Heart right ventricle (tissue), 16 donors: ENCODE data around the gene FPGS. TPM values are rescaled to one million over a fixed set of nuclear protein-coding genes. Genes with fewer than 3 reads are reported as not detected.

Source experiments
- ATAC-seq, 8 donors: fragments of 200-7000 bp; cut with Tn5 transposase; one replicate each; pipeline ENCODE4 v1.9.1; 2020; ENCODE audit warnings: mild to moderate bottlenecking in 8 of 8, moderate library complexity in 8 of 8, moderate number of reproducible peaks in 1 of 8
- DNase-seq, 2 donors: peaks; one replicate each; pipeline ENCODE4 v3.0.0-alpha.2; 2020
- H3K27ac ChIP-seq, 10 donors: fragments of 200-600 bp; sonication (generic) in 2 of 10; one replicate each; pipeline versions ENCODE4 v1.5.0 to v1.8.0; 2020 to 2022; ENCODE audit warnings: mild to moderate bottlenecking in 3 of 10
- H3K27me3 ChIP-seq, 7 donors: fragments of 200-600 bp; one replicate each; pipeline ENCODE4 v1.8.0; 2021 to 2022; ENCODE audit warnings: mild to moderate bottlenecking in 2 of 7
- H3K36me3 ChIP-seq, 9 donors: fragments of 200-600 bp; sonication (generic) in 1 of 9; one replicate each; pipeline versions ENCODE4 v1.5.0 to v1.8.0; 2020 to 2022; ENCODE audit warnings: mild to moderate bottlenecking in 2 of 9
- H3K4me1 ChIP-seq, 9 donors: fragments of 200-600 bp; sonication (generic) in 1 of 9; one replicate each; pipeline versions ENCODE4 v1.5.0 to v1.8.0; 2020 to 2022; ENCODE audit warnings: mild to moderate bottlenecking in 4 of 9
- H3K4me3 ChIP-seq, 10 donors: fragments of 200-600 bp; sonication (generic) in 2 of 10; one replicate each; pipeline versions ENCODE4 v1.5.0 to v1.8.0; 2020 to 2022; ENCODE audit warnings: mild to moderate bottlenecking in 7 of 10, moderate library complexity in 2 of 10
- H3K9me3 ChIP-seq, 11 donors: fragments of 200-600 bp in 10 of 11; sonication (generic) in 2 of 11; one replicate each; pipeline versions ENCODE4 v1.5.0 to v1.8.0; 2013 to 2022; ENCODE audit warnings: mild to moderate bottlenecking in 2 of 11, control low read depth in 1 of 11, moderate library complexity in 1 of 11
- CTCF ChIP-seq, 9 donors: fragments of 200-600 bp; sonication (generic) in 2 of 9; IDR thresholded peaks; one replicate each; pipeline versions ENCODE4 v1.5.0 to v1.8.0; 2021 to 2022; ENCODE audit warnings: antibody characterized with exemption in 9 of 9, mild to moderate bottlenecking in 5 of 9, moderate library complexity in 1 of 9
- WGBS, 2 donors: extraction: QIAGEN DNeasy Blood & Tissue Kit; methylation state at CpG; one replicate each; pipeline ENCODE4 v1.1.7; 2013; ENCODE audit warnings: inconsistent platforms in 1 of 2; 5-methylcytosine and 5-hydroxymethylcytosine counted together
- intact Hi-C, 10 donors: fragments of 100-400 bp; cut with DNase I; formaldehyde crosslinking; loops; one replicate each; pipeline versions ENCODE4 v1.11.1 to v1.14.2; 2022
- polyA plus RNA-seq, 2 donors: library from polyadenylated mRNA; stranded (reverse); fragments of 200-250 nt; gene quantifications; one replicate each; pipeline ENCODE4 v1.2.3, GENCODE V29; 2013
- total RNA-seq, 10 donors: library from RNA; stranded (reverse); fragmentation: NEBNext Ultra II Directional in 3 of 10; extraction: Animal tissue kit (Norgen Biotek cat#: 25700) in 3 of 10; gene quantifications; one replicate each; pipeline versions ENCODE4 v1.2.1 to v1.2.4, GENCODE V29; 2021 to 2023
- donor health status: Arrhythmogenic right ventricular cardiomyopathy.
- donor health status: ischemic (EF 13 %, LVEDD 7.1; RV severe dilation, severe dysfunction).
- donor health status: healthy with polysubstance abuse.
- donor health status: DM: no; HTN: yes; CAD: no.
- donor health status: DM: no; HTN: no; CAD: no.
- donor health status: ischemic (EF 25% LVEDD 6.9; RV normal size, moderate dysfunction).
- donor health status: ischemic (EF 25% LVEDD 5.7; RV mildly dilated, moderate dysfunction).
- donor health status: healthy.
- donor health status: DM: yes; HTN: yes; CAD: no.
- donor health status: Ischemic cardiomyopathy.
- donor health status: ischemic (EF 35%, LVEDD 5.7; RV mildly dilated, moderate dysfunction).
- donor health status: nonischemic (EF 11% LVEDD 7.7; RV severe dilation, severe dysfunction).
- donor health status: DM: yes; HTN: yes; CAD: no.
- donor health status: PGD.
- donor health status: ischemic (EF 29% LVEDD 5.4; RV normal size, mild dysfunction).
- donor health status: nonischemic (EF 23%, LVEDD 6.1; RV moderate dilation, normal function).

Gene FPGS
- total and polyA plus RNA-seq, 12 donors, result 40.2 to 58.5 (median 46.0) TPM

DNA sequence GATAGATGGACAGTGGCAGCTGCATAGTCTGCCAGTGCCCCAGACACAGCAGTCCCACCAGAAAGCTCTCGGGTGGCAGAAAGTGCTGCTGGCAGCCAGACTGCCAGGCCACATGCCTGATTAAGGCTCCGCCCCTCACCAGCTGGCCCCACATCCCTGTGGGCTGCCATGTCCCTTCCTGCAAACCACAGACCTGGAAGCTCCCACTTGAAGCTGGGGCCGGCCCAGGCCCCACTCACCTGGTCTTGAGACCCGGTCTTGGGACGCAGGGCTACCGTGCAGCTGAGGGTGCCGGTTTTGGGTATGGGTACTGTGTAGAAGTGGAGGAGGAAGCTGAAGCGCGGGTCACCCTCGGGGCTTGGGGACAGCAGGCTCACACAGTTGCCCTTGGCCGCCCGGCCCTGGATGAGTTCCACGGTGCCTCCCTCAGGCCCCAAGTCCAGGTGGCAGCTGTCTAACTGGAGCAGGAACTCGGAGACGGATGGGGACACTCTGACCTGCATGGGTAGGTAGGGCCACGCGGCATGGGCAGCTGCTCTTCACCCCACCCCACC, 15.3 kb downstream of the FPGS start:
- peak in 2 of 8 donors; percentile 3 for ATAC-seq
- no peak for TF ChIP-seq CTCF (IDR thresholded peaks at IDR 0.05)
- DNase-seq, result no peak
- intact Hi-C loops, result no loop called here
- Histone ChIP-seq H3K4me3 (no peak overlapping the region), H3K36me3 (peaks cover 0 to 100% (median 80%) of the 10 kb centered on the region in 9 donors), H3K4me1 (peaks cover 0 to 53% (median 3%) of the 10 kb centered on the region in 9 donors), H3K27me3 (no peaks in the 10 kb centered on the region), H3K27ac (peak overlapping the region in 5 of 10 donors; percentile 8 to 72 (median 26)), H3K9me3 (no peaks in the 10 kb centered on the region)
- WGBS, 2 donors, result 81 to 83% methylated on average over 17 of the region's 17 CpGs

DNA sequence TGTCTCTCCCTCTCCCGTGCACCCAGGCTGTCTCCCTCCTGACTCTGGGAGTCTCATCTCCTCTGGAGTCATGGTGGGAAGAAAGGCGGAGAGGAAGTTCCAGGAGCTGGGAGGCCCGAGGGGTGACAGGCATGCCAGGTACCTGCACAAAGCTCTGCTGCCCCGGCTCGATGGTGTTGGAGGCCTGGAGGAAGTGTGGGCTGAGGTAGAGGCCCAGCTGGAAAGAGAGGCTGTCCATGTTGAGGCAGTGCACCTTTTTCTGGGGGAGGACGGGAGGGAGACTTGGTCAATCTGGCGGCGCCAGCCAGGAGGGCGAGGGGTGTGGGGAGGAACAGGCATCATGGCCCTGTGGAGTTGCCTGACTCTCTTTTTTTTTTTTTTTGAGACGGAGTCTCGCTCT, 15.9 kb downstream of the FPGS start:
- DNase-seq (no peak), ATAC-seq (no peak)
- intact Hi-C loops, result no loop called here
- H3K4me3 ChIP-seq, result no peak overlapping the region
- no peak for TF ChIP-seq CTCF (IDR thresholded peaks at IDR 0.05)
- peak overlapping the region in 5 of 10 donors; percentile 8 to 72 (median 26) for H3K27ac ChIP-seq
- H3K4me1 ChIP-seq, result peaks cover 0 to 50% (median 3%) of the 10 kb centered on the region in 9 donors
- H3K36me3 ChIP-seq, result peaks cover 0 to 100% (median 74%) of the 10 kb centered on the region in 9 donors
- H3K9me3 ChIP-seq, result no peaks in the 10 kb centered on the region
- no peaks in the 10 kb centered on the region for H3K27me3 ChIP-seq
- 89 to 90% methylated on average over 11 of the region's 11 CpGs for WGBS, 2 donors

- intact Hi-C loops, result no loop called here
- H3K9me3 ChIP-seq, result no peaks in the 10 kb centered on the region
- H3K4me1 ChIP-seq, result peaks cover 5 to 46% (median 15%) of the 10 kb centered on the region in 9 donors
- no peaks in the 10 kb centered on the region for H3K27me3 ChIP-seq
- TF ChIP-seq CTCF (IDR thresholded peaks at IDR 0.05), result no peak
- DNase-seq, result no peak
- 73 to 80% methylated on average over 4 of the region's 4 CpGs for WGBS, 2 donors
- H3K27ac ChIP-seq, result peak overlapping the region in 2 of 10 donors; percentile 8 to 48
- no peak for ATAC-seq
- H3K4me3 ChIP-seq, result no peak overlapping the region
- peaks cover 0 to 100% (median 66%) of the 10 kb centered on the region in 9 donors for H3K36me3 ChIP-seq
These were observed 19.4 kb downstream of the FPGS start for GRCh38 chr9:127822108-127822507.

- peaks cover 16 to 55% (median 46%) of the 10 kb centered on the region in 9 donors for H3K4me1 ChIP-seq
- WGBS, 2 donors, result 47 to 50% methylated on average over 40 to 42 of the region's 42 CpGs
- H3K4me3 ChIP-seq, result no peak overlapping the region
- H3K27ac ChIP-seq, result peak overlapping the region in 8 of 10 donors; percentile 7 to 99 (median 64)
- intact Hi-C loops, result loop anchor here in 5 of 10 donors (5.0 kb wide), 3 partner anchors 37 to 47 kb away; no protein-coding TSS in a partner anchor
- H3K27me3 ChIP-seq, result no peaks in the 10 kb centered on the region
- DNase-seq (peak in 1 of 2 donors; percentile 63), ATAC-seq (peak in 7 of 8 donors; percentile 6 to 58 (median 20))
- peaks cover 0 to 99% (median 45%) of the 10 kb centered on the region in 9 donors for H3K36me3 ChIP-seq
- no peaks in the 10 kb centered on the region for H3K9me3 ChIP-seq
- TF ChIP-seq CTCF (IDR thresholded peaks at IDR 0.05), result peak in 8 of 9 donors; percentile 25 to 57 (median 50)
These were observed 22.8 kb downstream of the FPGS start for GRCh38 chr9:127825319-127826051.
